Heart left ventricle (tissue), 16 donors: Measurements from ENCODE around the gene PLA2G4F. TPM values are rescaled to one million over a fixed set of nuclear protein-coding genes. Genes with fewer than 3 reads are reported as not detected.

ENCODE experiments used
- ATAC-seq, 4 donors: fragments of 200-7000 bp; cut with Tn5 transposase; one replicate each; pipeline ENCODE4 v1.9.1; 2020 to 2022; ENCODE audit warnings: moderate library complexity in 4 of 4, mild to moderate bottlenecking in 3 of 4, moderate number of reproducible peaks in 1 of 4
- DNase-seq, 5 donors: peaks; one replicate each; pipeline ENCODE4 v3.0.0-alpha.2; 2020
- H3K27ac ChIP-seq, 12 donors: fragments of 200-600 bp; sonication (generic) in 4 of 12; one replicate each; pipeline versions ENCODE4 v1.5.0 to v1.8.0; 2016 to 2022; ENCODE audit warnings: mild to moderate bottlenecking in 2 of 12
- H3K27me3 ChIP-seq, 9 donors: fragments of 200-600 bp; sonication (generic) in 2 of 9; one replicate each; pipeline versions ENCODE4 v1.5.1 to v1.8.0; 2016 to 2022; ENCODE audit warnings: mild to moderate bottlenecking in 3 of 9
- H3K36me3 ChIP-seq, 9 donors: fragments of 200-600 bp; sonication (generic) in 2 of 9; one replicate each; pipeline versions ENCODE4 v1.5.0 to v1.8.0; 2018 to 2022; ENCODE audit warnings: mild to moderate bottlenecking in 2 of 9
- H3K4me1 ChIP-seq, 12 donors: fragments of 200-600 bp; sonication (generic) in 4 of 12; one replicate each; pipeline versions ENCODE4 v1.5.0 to v1.8.0; 2016 to 2022; ENCODE audit warnings: mild to moderate bottlenecking in 3 of 12
- H3K4me3 ChIP-seq, 12 donors: fragments of 200-600 bp; sonication (generic) in 4 of 12; one replicate each; pipeline versions ENCODE4 v1.5.0 to v1.8.0; 2017 to 2022; ENCODE audit warnings: mild to moderate bottlenecking in 9 of 12, moderate library complexity in 4 of 12
- H3K9me3 ChIP-seq, 12 donors: fragments of 200-600 bp; sonication (generic) in 4 of 12; one replicate each; pipeline versions ENCODE4 v1.5.0 to v1.8.0; 2016 to 2022; ENCODE audit warnings: mild to moderate bottlenecking in 1 of 12
- POLR2A ChIP-seq, 2 donors: fragments of 450-650 bp; IDR thresholded peaks; one replicate each; pipeline ENCODE4 v1.6.1; 2017; ENCODE audit warnings: antibody characterized with exemption in 2 of 2, mild to moderate bottlenecking in 2 of 2, moderate library complexity in 2 of 2
- WGBS, 4 donors: extraction: QIAGEN DNeasy Blood & Tissue Kit in 2 of 4; methylation state at CpG; one replicate each; pipeline versions ENCODE4 v1.1.5 to v1.1.7; 2013 to 2018; 5-methylcytosine and 5-hydroxymethylcytosine counted together
- intact Hi-C, 10 donors: fragments of 100-400 bp; cut with DNase I; formaldehyde crosslinking; loops; one replicate each; pipeline versions ENCODE4 v1.11.1 to v1.14.2; 2022
- polyA plus RNA-seq, 2 donors: library from polyadenylated mRNA; stranded (reverse); fragments of 200-250 nt; gene quantifications; one replicate each; pipeline ENCODE4 v1.2.3, GENCODE V29; 2013
- total RNA-seq, 9 donors: library from RNA; depleted of rRNA in 2 of 9; stranded (reverse); fragments of >200 nt in 2 of 9; fragmentation: NEBNext Ultra II Directional in 3 of 9; extraction: Animal tissue kit (Norgen Biotek cat#: 25700) in 3 of 9; gene quantifications; one replicate each; pipeline versions ENCODE4 v1.1.0 to v1.2.4, GENCODE V29; 2016 to 2023
- TF ChIP-seq, protein P1 (sequence below), 12 donors: fragments of 200-600 bp; sonication (generic) in 4 of 12; IDR thresholded peaks; one replicate each; pipeline versions ENCODE4 v1.5.0 to v1.8.0; 2018 to 2022; ENCODE audit warnings: antibody characterized with exemption in 12 of 12, mild to moderate bottlenecking in 5 of 12
- donor health status: ischemic (EF 13 %, LVEDD 7.1; RV severe dilation, severe dysfunction).
- donor health status: healthy with polysubstance abuse.
- donor health status: DM: no; HTN: yes; CAD: no.
- donor health status: DM: no; HTN: no; CAD: no.
- donor health status: ischemic (EF 25% LVEDD 6.9; RV normal size, moderate dysfunction).
- donor health status: ischemic (EF 25% LVEDD 5.7; RV mildly dilated, moderate dysfunction).
- donor health status: healthy.
- donor health status: DM: yes; HTN: yes; CAD: no.
- donor health status: ischemic (EF 35%, LVEDD 5.7; RV mildly dilated, moderate dysfunction).
- donor health status: nonischemic (EF 11% LVEDD 7.7; RV severe dilation, severe dysfunction).
- donor health status: DM: yes; HTN: yes; CAD: no.
- donor health status: PGD.
- donor health status: ischemic (EF 29% LVEDD 5.4; RV normal size, mild dysfunction).
- donor health status: nonischemic (EF 23%, LVEDD 6.1; RV moderate dilation, normal function).

PLA2G4F gene
- total and polyA plus RNA-seq, 11 donors, result 0.09 to 9.0 (median 1.4) TPM

DNA sequence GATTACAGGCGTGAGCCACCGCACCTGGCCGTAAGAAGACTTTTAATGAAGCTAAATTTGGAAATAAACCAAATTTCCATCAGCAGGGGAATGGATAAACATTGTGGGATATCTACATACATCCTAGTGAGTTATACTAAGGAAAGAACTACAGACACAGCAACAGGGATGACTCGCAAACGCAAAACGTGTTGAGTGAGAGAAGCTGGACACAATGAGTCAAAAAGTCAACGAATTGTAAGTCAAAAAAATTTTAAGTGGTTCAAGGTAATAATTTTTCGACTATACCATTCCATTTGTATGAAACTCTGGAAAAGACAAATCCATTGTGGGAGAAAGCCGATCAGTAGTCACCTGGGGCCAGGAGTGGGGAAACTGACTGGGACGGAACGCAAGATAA, 19.9 kb downstream of the PLA2G4F start:
- Histone ChIP-seq H3K36me3 (no peaks in the 10 kb centered on the region), H3K4me1 (no peaks in the 10 kb centered on the region), H3K9me3 (no peaks in the 10 kb centered on the region), H3K27ac (no peak overlapping the region), H3K27me3 (no peaks in the 10 kb centered on the region), H3K4me3 (no peak overlapping the region)
- DNase-seq (no peak), ATAC-seq (no peak)
- 87 to 90% (median 88%) methylated on average over 11 of the region's 11 CpGs for WGBS, 4 donors
- intact Hi-C loops, result loop anchor here in 8 of 10 donors (2.0 to 10.0 kb wide), 6 partner anchors 69 to 152 kb away; no protein-coding TSS in a partner anchor
- TF ChIP-seq POLR2A (IDR thresholded peaks at IDR 0.05), result no peak
- TF ChIP-seq, protein P1, sequence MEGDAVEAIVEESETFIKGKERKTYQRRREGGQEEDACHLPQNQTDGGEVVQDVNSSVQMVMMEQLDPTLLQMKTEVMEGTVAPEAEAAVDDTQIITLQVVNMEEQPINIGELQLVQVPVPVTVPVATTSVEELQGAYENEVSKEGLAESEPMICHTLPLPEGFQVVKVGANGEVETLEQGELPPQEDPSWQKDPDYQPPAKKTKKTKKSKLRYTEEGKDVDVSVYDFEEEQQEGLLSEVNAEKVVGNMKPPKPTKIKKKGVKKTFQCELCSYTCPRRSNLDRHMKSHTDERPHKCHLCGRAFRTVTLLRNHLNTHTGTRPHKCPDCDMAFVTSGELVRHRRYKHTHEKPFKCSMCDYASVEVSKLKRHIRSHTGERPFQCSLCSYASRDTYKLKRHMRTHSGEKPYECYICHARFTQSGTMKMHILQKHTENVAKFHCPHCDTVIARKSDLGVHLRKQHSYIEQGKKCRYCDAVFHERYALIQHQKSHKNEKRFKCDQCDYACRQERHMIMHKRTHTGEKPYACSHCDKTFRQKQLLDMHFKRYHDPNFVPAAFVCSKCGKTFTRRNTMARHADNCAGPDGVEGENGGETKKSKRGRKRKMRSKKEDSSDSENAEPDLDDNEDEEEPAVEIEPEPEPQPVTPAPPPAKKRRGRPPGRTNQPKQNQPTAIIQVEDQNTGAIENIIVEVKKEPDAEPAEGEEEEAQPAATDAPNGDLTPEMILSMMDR (IDR thresholded peaks at IDR 0.05), result no peak

DNA sequence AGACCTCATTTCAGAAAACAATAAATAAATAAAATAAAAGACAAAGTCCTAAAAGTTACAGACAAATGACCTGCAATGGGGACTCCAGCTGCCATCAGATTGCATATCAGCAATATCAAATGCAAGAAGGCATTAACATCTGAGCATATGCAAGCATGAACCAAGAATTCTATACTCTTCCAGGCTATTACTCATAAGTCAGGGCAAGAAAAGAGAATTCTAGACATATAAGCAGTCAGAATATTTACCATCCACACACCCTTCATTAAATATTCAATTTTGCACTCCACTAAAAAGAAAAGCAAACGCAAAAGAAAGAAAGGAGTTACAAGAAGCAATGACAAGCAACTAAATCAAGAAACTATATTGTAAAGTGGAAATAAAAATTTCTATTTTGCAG, 21.1 kb downstream of the PLA2G4F start:
- Histone ChIP-seq H3K27me3 (no peaks in the 10 kb centered on the region), H3K4me1 (no peaks in the 10 kb centered on the region), H3K9me3 (no peaks in the 10 kb centered on the region), H3K4me3 (no peak overlapping the region), H3K27ac (no peak overlapping the region), H3K36me3 (no peaks in the 10 kb centered on the region)
- intact Hi-C loops, result loop anchor here in 8 of 10 donors (2.0 to 10.0 kb wide), 5 partner anchors 68 to 151 kb away; no protein-coding TSS in a partner anchor
- TF ChIP-seq, protein P1 (IDR thresholded peaks at IDR 0.05), result no peak
- TF ChIP-seq POLR2A (IDR thresholded peaks at IDR 0.05), result no peak
- no peak for DNase-seq
- WGBS, 4 donors, result 71 to 84% (median 80%) methylated on average over 1 of the region's 1 CpG
- no peak for ATAC-seq

DNA sequence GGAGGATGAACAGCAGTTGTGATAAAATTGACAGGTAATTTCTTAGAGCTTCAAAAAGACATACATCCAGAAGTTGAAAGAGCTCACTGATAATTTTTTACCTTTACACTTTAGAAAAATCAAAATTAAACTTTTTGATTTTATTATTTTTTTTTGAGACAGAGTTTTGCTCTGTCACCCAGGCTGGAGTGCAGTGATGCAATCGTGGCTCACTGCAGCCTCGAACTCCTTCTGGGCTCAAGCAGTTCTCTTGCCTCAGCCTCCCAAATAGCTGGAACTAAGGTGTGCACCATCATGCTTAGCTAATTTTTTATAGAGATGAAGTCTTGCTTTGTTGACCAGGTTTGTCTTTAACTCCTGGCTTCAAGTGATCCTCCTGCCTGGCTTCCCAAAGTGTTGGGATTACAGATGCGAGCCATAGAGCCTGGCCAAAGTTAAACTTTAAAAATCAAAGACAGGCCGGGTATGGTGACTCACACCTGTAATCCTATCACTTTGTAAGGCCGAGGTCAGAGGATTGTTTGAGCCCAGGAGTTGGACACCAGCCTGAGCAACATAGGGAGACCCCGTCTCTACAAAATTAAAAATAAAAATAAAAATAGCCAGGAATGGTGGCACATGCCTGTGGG, 21.7 kb downstream of the PLA2G4F start:
- TF ChIP-seq, protein P1 (IDR thresholded peaks at IDR 0.05), result no peak
- no peak for TF ChIP-seq POLR2A (IDR thresholded peaks at IDR 0.05)
- 84 to 91% (median 89%) methylated on average over 6 of the region's 6 CpGs for WGBS, 4 donors
- no peaks in the 10 kb centered on the region for H3K9me3 ChIP-seq
- H3K27me3 ChIP-seq, result no peaks in the 10 kb centered on the region
- H3K36me3 ChIP-seq, result no peaks in the 10 kb centered on the region
- no peak for DNase-seq
- H3K27ac ChIP-seq, result no peak overlapping the region
- ATAC-seq, result no peak
- H3K4me3 ChIP-seq, result no peak overlapping the region
- intact Hi-C loops, result loop anchor here in 9 of 10 donors (2.0 to 10.0 kb wide), 8 partner anchors 47 to 152 kb away; no protein-coding TSS in a partner anchor
- no peaks in the 10 kb centered on the region for H3K4me1 ChIP-seq

GRCh38 chr15:42133886-42134502, 22.4 kb downstream of the PLA2G4F start:
- H3K9me3 ChIP-seq, result no peaks in the 10 kb centered on the region
- H3K4me3 ChIP-seq, result no peak overlapping the region
- no peaks in the 10 kb centered on the region for H3K36me3 ChIP-seq
- no peak overlapping the region for H3K27ac ChIP-seq
- peak in 2 of 4 donors; percentile 47 to 57 for ATAC-seq
- DNase-seq, result no peak
- no peaks in the 10 kb centered on the region for H3K4me1 ChIP-seq
- intact Hi-C loops, result loop anchor here in 6 of 10 donors (2.0 to 10.0 kb wide), 7 partner anchors 47 to 152 kb away; no protein-coding TSS in a partner anchor
- WGBS, 4 donors, result 71 to 80% (median 74%) methylated on average over 11 of the region's 11 CpGs
- TF ChIP-seq, protein P1 (IDR thresholded peaks at IDR 0.05), result peak; percentile 18 to 48 (median 38)
- no peak for TF ChIP-seq POLR2A (IDR thresholded peaks at IDR 0.05)
- H3K27me3 ChIP-seq, result peaks cover 0 to 3% (median 0%) of the 10 kb centered on the region in 9 donors
